Stimulated activated CD8-positive, alpha-beta memory T cell treated with anti-CD3 and anti-CD28 coated beads, Interleukin-4, amount 100 ng/mL, for 4 hours (primary cell): ENCODE measurements around the gene P2RX3.

Experiments
- DNase-seq, 2 donors: peaks; one replicate each; pipeline ENCODE4 v3.0.0-alpha.2; 2020; ENCODE audit warnings: low read depth in 2 of 2, low spot score in 1 of 2

Gene P2RX3

GRCh38 chr11:57368106-57368844 is 30.1 kb downstream of the P2RX3 start:
- no peak for DNase-seq

- no peak for DNase-seq
These were observed 30.7 kb downstream of the P2RX3 start for GRCh38 chr11:57368845-57369232.

- no peak for DNase-seq
These were observed 32.1 kb downstream of the P2RX3 start for GRCh38 chr11:57370251-57370650.

GRCh38 chr11:57370941-57371340 is 32.8 kb downstream of the P2RX3 start:
- no peak for DNase-seq

GRCh38 chr11:57373146-57373545 is 35.0 kb downstream of the P2RX3 start:
- DNase-seq = no peak

GRCh38 chr11:57374966-57375365 is 36.8 kb downstream of the P2RX3 start:
- DNase-seq = no peak

GRCh38 chr11:57375490-57375889 is 37.3 kb downstream of the P2RX3 start:
- DNase-seq = no peak

- DNase-seq = no peak
These were observed 38.2 kb downstream of the P2RX3 start for GRCh38 chr11:57376095-57377090.

GRCh38 chr11:57377107-57377506 is 39.0 kb downstream of the P2RX3 start:
- DNase-seq = no peak

GRCh38 chr11:57378186-57378585 is 40.0 kb downstream of the P2RX3 start:
- DNase-seq = no peak

GRCh38 chr11:57379732-57380131 is 41.6 kb downstream of the P2RX3 start:
- DNase-seq = no peak

- DNase-seq = no peak
These were observed 42.8 kb downstream of the P2RX3 start, which contains the start of gene PRG3 for GRCh38 chr11:57380975-57381374. Gene PRG3 (minus strand): TSS chr11:57381150. CDS start chr11:57380708, 442 bp downstream.

- DNase-seq = no peak
These were observed 48.2 kb downstream of the P2RX3 start for GRCh38 chr11:57386178-57386940.

GRCh38 chr11:57387289-57388030 is 49.3 kb downstream of the P2RX3 start:
- DNase-seq = no peak

- DNase-seq = no peak
These were observed 52.4 kb downstream of the P2RX3 start, which contains the start of gene PRG2 for GRCh38 chr11:57390535-57390934. Gene PRG2 (minus strand): TSS chr11:57390650. CDS start chr11:57389944, 706 bp downstream.

- DNase-seq = no peak
These were observed 53.0 kb downstream of the P2RX3 start for GRCh38 chr11:57391111-57391510.

- DNase-seq = no peak
These were observed 53.4 kb downstream of the P2RX3 start for GRCh38 chr11:57391539-57391938.

- no peak for DNase-seq
These were observed 54.1 kb downstream of the P2RX3 start for GRCh38 chr11:57392066-57392762.

GRCh38 chr11:57392763-57393105 is 54.6 kb downstream of the P2RX3 start:
- DNase-seq = no peak
